Osteoblast (primary cell): ENCODE measurements around the gene SPINK8. TPM values are rescaled to one million over a fixed set of nuclear protein-coding genes. Genes with fewer than 3 reads are reported as not detected.

Experiments
- DNase-seq: peaks from one replicate; pipeline ENCODE4 v3.0.0; 2011; ENCODE audit warnings: low spot score, mixed read lengths; ENCODE audit not compliant: insufficient read length; ENCODE audit errors: missing footprints
- H2AFZ ChIP-seq: 2 replicates; pipeline ENCODE4 v1.6.0; 2011; ENCODE audit warnings: mild to moderate bottlenecking, low read length
- H3K27ac ChIP-seq: 2 replicates; pipeline ENCODE4 v1.5.1; 2011; ENCODE audit warnings: mild to moderate bottlenecking, low read depth, low read length, moderate library complexity
- H3K27me3 ChIP-seq: 2 replicates; pipeline ENCODE4 v1.6.0; 2012; ENCODE audit warnings: mild to moderate bottlenecking, control low read depth, inconsistent platforms, low read length, moderate library complexity; ENCODE audit not compliant: insufficient read depth
- H3K36me3 ChIP-seq: 2 replicates; pipeline ENCODE4 v1.5.1; 2011; ENCODE audit warnings: mild to moderate bottlenecking, low read length, control low read depth, moderate library complexity; ENCODE audit not compliant: insufficient read depth
- H3K4me1 ChIP-seq: 2 replicates; pipeline ENCODE4 v1.5.1; 2011; ENCODE audit warnings: mild to moderate bottlenecking, low read length, control low read depth, moderate library complexity; ENCODE audit not compliant: insufficient read depth
- H3K4me2 ChIP-seq: 2 replicates; pipeline ENCODE4 v1.6.0; 2011; ENCODE audit warnings: mild to moderate bottlenecking, low read length; ENCODE audit not compliant: insufficient read depth
- H3K4me3 ChIP-seq: fragments of 200-600 bp; sonication (generic); 3 replicates; pipeline ENCODE4 v1.5.1; 2012; ENCODE audit warnings: mild to moderate bottlenecking, low read length, inconsistent platforms; ENCODE audit not compliant: insufficient read depth
- H3K79me2 ChIP-seq: 2 replicates; pipeline ENCODE4 v1.6.0; 2012; ENCODE audit warnings: mild to moderate bottlenecking, low read length, control low read depth, inconsistent platforms; ENCODE audit not compliant: insufficient read depth
- H3K9me3 ChIP-seq: 2 replicates; pipeline ENCODE4 v1.5.1; 2011; ENCODE audit warnings: low read depth, low read length, control low read depth
- H4K20me1 ChIP-seq: 2 replicates; pipeline ENCODE4 v1.6.0; 2012; ENCODE audit warnings: mild to moderate bottlenecking, low read length, control low read depth; ENCODE audit not compliant: insufficient read depth
- CTCF ChIP-seq: IDR thresholded peaks from 2 replicates; pipeline ENCODE4 v1.5.1; 2011; ENCODE audit warnings: mild to moderate bottlenecking, low read depth, low read length, moderate library complexity; ENCODE audit errors: extremely low read depth
- total RNA-seq: library from RNA; depleted of rRNA; stranded (reverse); fragments of >200 nt; gene quantifications from 2 replicates; pipeline ENCODE4 v1.2.3, GENCODE V29; 2012

SPINK8 gene
- total RNA-seq, 1 donor = not detected

GRCh38 chr3:48347500-48347899 lies 14.0 kb upstream of the SPINK8 start:
- Histone ChIP-seq H3K4me2 (no peak overlapping the region), H2AFZ (no peak overlapping the region), H3K9me3 (no peaks in the 10 kb centered on the region), H3K27ac (no peak overlapping the region), H3K4me3 (no peak overlapping the region), H4K20me1 (no peaks in the 10 kb centered on the region), H3K79me2 (no peaks in the 10 kb centered on the region), H3K27me3 (peaks cover 18% of the 10 kb centered on the region), H3K4me1 (no peaks in the 10 kb centered on the region), H3K36me3 (no peaks in the 10 kb centered on the region)
- DNase-seq = no peak
- TF ChIP-seq CTCF = no peak

GRCh38 chr3:48345946-48346572 lies 12.6 kb upstream of the SPINK8 start:
- Histone ChIP-seq H4K20me1 (no peaks in the 10 kb centered on the region), H3K9me3 (no peaks in the 10 kb centered on the region), H3K79me2 (no peaks in the 10 kb centered on the region), H2AFZ (no peak overlapping the region), H3K4me2 (no peak overlapping the region), H3K27me3 (peaks cover 15% of the 10 kb centered on the region), H3K4me1 (no peaks in the 10 kb centered on the region), H3K4me3 (no peak overlapping the region), H3K27ac (no peak overlapping the region), H3K36me3 (no peaks in the 10 kb centered on the region)
- no peak for TF ChIP-seq CTCF
- no peak for DNase-seq

- Histone ChIP-seq H4K20me1 (no peaks in the 10 kb centered on the region), H3K4me2 (no peak overlapping the region), H3K27ac (no peak overlapping the region), H2AFZ (no peak overlapping the region), H3K36me3 (no peaks in the 10 kb centered on the region), H3K9me3 (no peaks in the 10 kb centered on the region), H3K4me3 (no peak overlapping the region), H3K27me3 (peaks cover 12% of the 10 kb centered on the region), H3K79me2 (no peaks in the 10 kb centered on the region), H3K4me1 (no peaks in the 10 kb centered on the region)
- TF ChIP-seq CTCF = no peak
- DNase-seq = no peak
Measured at GRCh38 chr3:48344867-48345507, 11.5 kb upstream of the SPINK8 start.

- no peak overlapping the region for H3K4me2 ChIP-seq
- H2AFZ ChIP-seq = no peak overlapping the region
- H3K4me3 ChIP-seq = no peak overlapping the region
- H3K79me2 ChIP-seq = no peaks in the 10 kb centered on the region
- H3K4me1 ChIP-seq = no peaks in the 10 kb centered on the region
- no peaks in the 10 kb centered on the region for H3K9me3 ChIP-seq
- no peaks in the 10 kb centered on the region for H3K36me3 ChIP-seq
- DNase-seq = no peak
- H3K27me3 ChIP-seq = peaks cover 8% of the 10 kb centered on the region
- no peaks in the 10 kb centered on the region for H4K20me1 ChIP-seq
- TF ChIP-seq CTCF = no peak
- no peak overlapping the region for H3K27ac ChIP-seq
Measured at GRCh38 chr3:48343432-48343831, 10.0 kb upstream of the SPINK8 start.
